Stomach (tissue), 4 donors: ENCODE data around the gene CDC42EP1.
"Not testable (repeated sequence)": the region's sequence is repeated elsewhere in the genome, so short reads cannot be mapped to it uniquely, and the experiment has no call there.

ENCODE experiments used
- CTCF ChIP-seq, 7 experiments: fragments of 450-650 bp in 4 of 7; fragments of 200-600 bp in 3 of 7; sonication (generic) in 3 of 7; IDR thresholded peaks; one replicate each; pipeline ENCODE4 v1.5.1; 2016 to 2019; ENCODE audit warnings: antibody characterized with exemption in 7 of 7, control low read depth in 2 of 7, mild to moderate bottlenecking in 1 of 7
- EP300 ChIP-seq: sonication (generic); formaldehyde crosslinking; IDR thresholded peaks from one replicate; pipeline ENCODE4 v1.6.1; 2017; ENCODE audit warnings: antibody characterized with exemption
- POLR2A ChIP-seq, 4 donors: fragments of 450-650 bp; IDR thresholded peaks; one replicate each; pipeline ENCODE4 v1.6.1; 2016; ENCODE audit warnings: antibody characterized with exemption in 4 of 4, control low read depth in 2 of 4, mild to moderate bottlenecking in 1 of 4, moderate library complexity in 1 of 4
- POLR2AphosphoS5 ChIP-seq, 3 donors: sonication (generic); formaldehyde crosslinking; IDR thresholded peaks; one replicate each; pipeline ENCODE4 v1.6.1; 2016; ENCODE audit warnings: antibody characterized with exemption in 3 of 3

- TF ChIP-seq POLR2A (IDR thresholded peaks at IDR 0.05); POLR2AphosphoS5 (IDR thresholded peaks at IDR 0.05); CTCF (IDR thresholded peaks at IDR 0.05); EP300: not testable (repeated sequence)
Measured at GRCh38 chr22:37527952-37528351, 32.3 kb upstream of the CDC42EP1 start.
